GM19351 (cell line): ENCODE measurements around the gene CALML4.
"Not testable (repeated sequence)": the region's sequence is repeated elsewhere in the genome, so short reads cannot be mapped to it uniquely, and the experiment has no call there.

Experiments used
- ATAC-seq: cut with Tn5 transposase; IDR thresholded peaks from one replicate; pipeline ENCODE4 v1.9.1; 2021; ENCODE audit warnings: mild to moderate bottlenecking, moderate library complexity; ENCODE audit not compliant: unreplicated experiment

The CALML4 gene

DNA sequence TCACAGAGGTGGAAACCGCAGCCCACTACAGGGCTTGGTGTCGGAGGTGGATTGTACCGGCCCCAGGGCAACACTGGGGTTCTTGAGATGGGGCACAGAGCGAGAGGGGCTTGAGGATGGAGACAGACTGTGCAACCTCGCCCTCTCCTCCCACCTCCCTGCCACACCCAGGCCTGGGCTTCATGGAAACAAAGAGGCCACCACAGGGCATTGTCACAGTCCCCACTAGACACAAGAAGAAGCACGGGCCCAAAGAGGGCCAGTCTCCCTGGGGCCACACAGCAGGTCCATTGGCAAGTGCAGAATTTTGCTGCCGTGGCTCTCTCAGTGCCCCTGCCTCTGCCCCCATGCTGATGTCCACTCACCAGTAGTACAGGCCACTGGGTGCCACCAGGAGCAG lies 4.1 kb upstream of the CALML4 start:
- ATAC-seq = no peak

DNA sequence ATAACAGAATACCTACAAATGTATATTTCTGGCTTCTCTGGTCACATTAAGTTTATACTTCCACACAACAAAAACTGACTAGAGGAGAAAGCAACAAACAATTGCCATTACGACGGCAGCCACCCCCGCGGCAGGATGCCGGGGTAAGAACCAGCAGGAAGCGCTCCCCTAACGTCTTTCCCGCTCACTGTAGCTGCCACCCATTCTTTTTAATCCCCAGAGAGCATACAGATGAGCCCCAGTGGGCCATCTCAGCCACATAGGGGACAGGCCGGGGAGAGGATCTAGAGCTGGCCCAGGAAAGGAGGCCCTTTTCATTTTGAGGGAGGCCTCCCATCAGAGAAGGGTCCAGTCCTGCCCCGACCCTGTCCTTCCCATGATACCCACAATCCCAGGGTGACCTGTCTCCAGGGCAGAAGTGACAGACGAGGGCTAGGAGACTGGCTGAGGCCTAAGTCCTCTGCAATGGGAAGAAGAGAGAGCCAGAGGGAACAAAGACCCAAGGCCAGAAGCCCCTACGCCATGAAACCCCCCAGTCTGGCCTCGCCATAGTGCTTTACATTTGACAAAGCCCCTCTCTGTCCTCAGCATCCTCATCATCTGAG lies 3.6 kb upstream of the CALML4 start:
- ATAC-seq = no peak

DNA sequence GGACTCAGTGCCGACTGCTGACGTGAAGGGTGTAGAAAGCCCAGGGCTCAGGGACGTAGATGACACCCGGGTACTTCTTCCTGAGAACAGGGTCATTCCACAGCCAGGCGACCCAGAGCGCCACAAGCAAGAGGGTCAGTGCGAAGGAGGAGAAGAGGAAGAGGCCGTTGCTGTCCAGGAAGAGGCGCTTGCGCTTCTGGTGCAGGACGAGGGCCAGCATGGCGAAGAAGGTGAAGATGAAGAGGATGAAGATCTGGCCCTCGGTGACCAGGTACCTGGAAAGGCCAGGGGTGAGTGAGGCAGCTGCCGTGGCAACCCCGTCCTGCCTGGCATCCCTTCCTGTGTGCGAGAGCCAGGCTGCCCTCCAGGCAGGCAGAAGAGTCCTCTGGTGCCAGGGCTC lies 3.0 kb upstream of the CALML4 start:
- ATAC-seq = no peak

GRCh38 chr15:68207176-68207935 lies 2.2 kb upstream of the CALML4 start:
- ATAC-seq = no peak

DNA sequence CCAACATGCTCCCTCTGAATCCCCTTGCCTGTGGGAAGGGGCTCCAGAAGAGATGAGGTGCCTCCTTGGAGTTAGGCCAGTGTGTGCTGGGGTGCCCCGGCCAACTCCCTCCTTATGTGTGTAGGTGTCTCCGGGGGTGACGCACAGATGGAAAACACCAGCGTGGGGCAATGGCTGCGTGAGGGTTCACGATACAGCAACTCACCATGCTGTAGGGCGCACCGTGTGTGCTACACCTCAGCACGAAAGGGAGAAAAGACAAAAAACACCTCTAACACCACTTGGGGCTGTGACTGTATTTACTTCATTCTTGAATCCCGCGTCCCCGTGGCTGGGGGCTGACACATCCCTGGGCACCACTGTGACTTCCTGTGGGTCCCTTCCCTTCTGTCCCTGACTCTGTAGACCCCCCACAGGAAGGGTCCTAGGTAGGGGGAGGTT lies 1.6 kb upstream of the CALML4 start:
- ATAC-seq = no peak

DNA sequence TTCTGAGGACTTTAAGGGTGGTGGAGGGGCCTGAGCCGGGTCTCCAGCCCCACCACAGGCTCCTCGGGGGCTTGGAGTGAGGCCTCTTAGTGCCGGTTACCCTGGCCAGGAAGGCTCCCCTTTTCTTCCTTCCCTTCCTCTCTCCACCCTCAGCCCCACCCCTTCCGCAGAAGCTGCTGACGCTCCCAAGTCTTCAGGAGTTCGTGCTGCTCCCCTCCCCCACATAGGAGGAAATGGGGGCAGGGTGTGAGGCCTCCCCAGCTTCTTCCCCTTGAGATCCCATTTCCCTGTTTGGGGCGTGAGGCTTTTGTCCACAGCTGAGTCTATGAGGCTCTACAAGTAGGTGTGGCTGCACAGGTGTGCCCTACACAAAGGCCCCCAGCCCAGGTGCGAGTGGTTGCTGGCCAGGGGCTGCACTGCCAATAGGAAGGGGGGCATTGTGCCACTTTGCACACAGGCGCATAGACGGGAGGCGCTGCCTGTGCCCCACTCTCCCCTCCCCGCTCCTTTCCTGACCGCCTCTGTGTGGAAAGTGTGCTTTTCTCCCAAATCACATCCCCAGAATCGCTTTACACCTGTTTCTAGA lies 915 bp upstream of the CALML4 start:
- no peak for ATAC-seq

- ATAC-seq = no peak
These were observed 419 bp upstream of the CALML4 start for GRCh38 chr15:68205558-68205944.

- ATAC-seq = no peak
These were observed 771 bp downstream of the CALML4 start for GRCh38 chr15:68204361-68204760.

DNA sequence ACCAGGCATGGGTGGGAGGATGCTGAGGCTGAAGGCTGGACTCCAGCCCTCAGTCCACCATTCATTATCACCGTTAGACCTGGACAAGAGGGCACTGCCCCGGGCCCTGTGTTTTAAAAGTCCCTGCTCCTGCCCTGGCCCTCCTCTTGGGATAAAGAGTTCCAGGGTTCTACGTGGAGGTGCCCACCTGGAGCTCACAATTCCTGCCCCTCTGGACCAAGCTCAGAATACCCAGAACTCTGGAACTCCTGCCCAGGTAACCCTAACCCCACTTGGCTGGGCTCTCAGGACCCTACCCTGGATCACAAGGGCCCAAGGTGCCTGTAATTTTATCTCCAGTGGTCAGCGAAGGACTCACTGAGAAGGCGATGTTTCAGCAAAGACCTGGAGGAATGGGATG lies 1.2 kb downstream of the CALML4 start:
- no peak for ATAC-seq

GRCh38 chr15:68203486-68203885 lies 1.6 kb downstream of the CALML4 start:
- ATAC-seq = no peak

- not testable (repeated sequence) for ATAC-seq
These were observed 2.1 kb downstream of the CALML4 start for GRCh38 chr15:68202994-68203393.

DNA sequence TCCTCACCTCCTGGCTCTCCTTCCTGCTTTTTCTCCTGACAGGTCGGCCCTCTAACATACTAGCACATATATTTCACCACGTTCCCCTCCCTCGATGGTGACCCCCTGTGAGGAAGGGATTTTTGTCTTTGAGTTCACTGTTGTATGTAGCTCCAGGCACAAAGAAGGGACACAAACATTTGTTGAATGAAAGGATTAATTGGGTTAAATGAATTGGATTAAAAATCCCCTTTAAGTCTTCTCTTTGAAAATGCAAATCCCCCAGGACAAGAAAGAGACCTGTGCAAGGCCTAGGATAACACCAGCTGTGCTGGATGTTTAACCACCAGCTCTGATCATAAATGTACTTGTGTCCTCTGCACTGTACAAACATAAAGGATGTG lies 3.3 kb downstream of the CALML4 start:
- no peak for ATAC-seq

- ATAC-seq = no peak
These were observed 3.8 kb downstream of the CALML4 start for GRCh38 chr15:68201153-68201878.

- no peak for ATAC-seq
These were observed 4.9 kb downstream of the CALML4 start for GRCh38 chr15:68200016-68200861.

DNA sequence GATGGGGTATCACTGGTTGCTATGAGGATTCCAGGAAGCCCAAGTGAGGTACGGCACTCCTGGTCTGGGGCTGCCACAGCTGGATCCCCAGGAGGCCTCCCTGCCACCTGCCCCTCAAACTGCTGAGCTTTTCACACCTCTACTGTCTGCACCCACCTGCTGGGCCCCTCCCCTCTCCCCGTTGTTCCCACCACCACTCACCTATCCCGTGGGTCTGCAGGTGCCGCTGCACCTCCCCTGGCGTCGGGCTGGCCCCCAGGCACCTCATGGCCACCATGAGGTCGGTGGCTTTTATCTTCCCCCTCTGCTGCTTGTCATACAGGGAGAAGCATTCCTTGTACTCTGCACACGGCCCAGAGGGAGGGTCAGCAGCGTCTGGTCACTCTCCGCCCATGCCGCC lies 5.8 kb downstream of the CALML4 start:
- no peak for ATAC-seq

- ATAC-seq = no peak
These were observed 7.3 kb downstream of the CALML4 start for GRCh38 chr15:68197661-68198437.

GRCh38 chr15:68197170-68197492 lies 8.0 kb downstream of the CALML4 start:
- ATAC-seq = no peak

GRCh38 chr15:68196445-68197169 lies 8.5 kb downstream of the CALML4 start:
- ATAC-seq = no peak

GRCh38 chr15:68195336-68196112 lies 9.6 kb downstream of the CALML4 start:
- ATAC-seq = no peak
